ENCODE data around the gene SYT17.

SYT17 gene

GRCh38 chr16:19278403-19278802 lies 110.4 kb downstream of the SYT17 start:
- Histone ChIP-seq H3K79me2 (ENCODE audit: low read length) (no peaks in the 10 kb centered on the region), H3K36me3 (replicated peaks; ENCODE audit: low read depth, low read length) (no peaks in the 10 kb centered on the region), H3K27ac (ENCODE audit: low read length) (no peak overlapping the region), H3K9me3 (ENCODE audit: insufficient read depth, low read length) (no peaks in the 10 kb centered on the region), H3K4me3 (ENCODE audit: low read length) (no peak overlapping the region), H4K20me1 (ENCODE audit: insufficient read depth, low read length) (no peaks in the 10 kb centered on the region), H3K9ac (ENCODE audit: low read length) (no peak overlapping the region), H3K27me3 (ENCODE audit: low read depth, low read length) (no peaks in the 10 kb centered on the region), H2AFZ (ENCODE audit: low read depth, low read length) (no peak overlapping the region), H3K4me1 (ENCODE audit: low read length) (peaks cover 1% of the 10 kb centered on the region), H3K4me2 (ENCODE audit: low read length) (no peak overlapping the region)
- TF ChIP-seq, protein P1, sequence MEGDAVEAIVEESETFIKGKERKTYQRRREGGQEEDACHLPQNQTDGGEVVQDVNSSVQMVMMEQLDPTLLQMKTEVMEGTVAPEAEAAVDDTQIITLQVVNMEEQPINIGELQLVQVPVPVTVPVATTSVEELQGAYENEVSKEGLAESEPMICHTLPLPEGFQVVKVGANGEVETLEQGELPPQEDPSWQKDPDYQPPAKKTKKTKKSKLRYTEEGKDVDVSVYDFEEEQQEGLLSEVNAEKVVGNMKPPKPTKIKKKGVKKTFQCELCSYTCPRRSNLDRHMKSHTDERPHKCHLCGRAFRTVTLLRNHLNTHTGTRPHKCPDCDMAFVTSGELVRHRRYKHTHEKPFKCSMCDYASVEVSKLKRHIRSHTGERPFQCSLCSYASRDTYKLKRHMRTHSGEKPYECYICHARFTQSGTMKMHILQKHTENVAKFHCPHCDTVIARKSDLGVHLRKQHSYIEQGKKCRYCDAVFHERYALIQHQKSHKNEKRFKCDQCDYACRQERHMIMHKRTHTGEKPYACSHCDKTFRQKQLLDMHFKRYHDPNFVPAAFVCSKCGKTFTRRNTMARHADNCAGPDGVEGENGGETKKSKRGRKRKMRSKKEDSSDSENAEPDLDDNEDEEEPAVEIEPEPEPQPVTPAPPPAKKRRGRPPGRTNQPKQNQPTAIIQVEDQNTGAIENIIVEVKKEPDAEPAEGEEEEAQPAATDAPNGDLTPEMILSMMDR (IDR thresholded peaks at IDR 0.05; ENCODE audit: low read depth, low read length), result no peak
- TF ChIP-seq EZH2phosphoT487 (IDR thresholded peaks at IDR 0.05; ENCODE audit: low read depth), result no peak

- Histone ChIP-seq H3K79me2 (ENCODE audit: low read length) (no peaks in the 10 kb centered on the region), H4K20me1 (ENCODE audit: insufficient read depth, low read length) (no peaks in the 10 kb centered on the region), H3K4me2 (ENCODE audit: low read length) (no peak overlapping the region), H3K27ac (ENCODE audit: low read length) (no peak overlapping the region), H3K4me1 (ENCODE audit: low read length) (peaks cover 12% of the 10 kb centered on the region), H3K27me3 (ENCODE audit: low read depth, low read length) (no peaks in the 10 kb centered on the region), H2AFZ (ENCODE audit: low read depth, low read length) (no peak overlapping the region), H3K9ac (ENCODE audit: low read length) (no peak overlapping the region), H3K9me3 (ENCODE audit: insufficient read depth, low read length) (no peaks in the 10 kb centered on the region), H3K4me3 (ENCODE audit: low read length) (no peak overlapping the region), H3K36me3 (replicated peaks; ENCODE audit: low read depth, low read length) (no peaks in the 10 kb centered on the region)
- TF ChIP-seq, protein P1 (IDR thresholded peaks at IDR 0.05; ENCODE audit: low read depth, low read length), result no peak
- TF ChIP-seq EZH2phosphoT487 (IDR thresholded peaks at IDR 0.05; ENCODE audit: low read depth), result no peak
Observed at GRCh38 chr16:19281246-19281645, 113.2 kb downstream of the SYT17 start.

- H3K9ac ChIP-seq (ENCODE audit: low read length), result no peak overlapping the region
- H3K79me2 ChIP-seq (ENCODE audit: low read length), result no peaks in the 10 kb centered on the region
- H2AFZ ChIP-seq (ENCODE audit: low read depth, low read length), result no peak overlapping the region
- no peaks in the 10 kb centered on the region for H4K20me1 ChIP-seq (ENCODE audit: insufficient read depth, low read length)
- no peaks in the 10 kb centered on the region for H3K36me3 ChIP-seq (replicated peaks; ENCODE audit: low read depth, low read length)
- H3K4me1 ChIP-seq (ENCODE audit: low read length), result peaks cover 15% of the 10 kb centered on the region
- H3K9me3 ChIP-seq (ENCODE audit: insufficient read depth, low read length), result no peaks in the 10 kb centered on the region
- H3K4me3 ChIP-seq (ENCODE audit: low read length), result no peak overlapping the region
- TF ChIP-seq EZH2phosphoT487 (IDR thresholded peaks at IDR 0.05; ENCODE audit: low read depth), result no peak
- TF ChIP-seq, protein P1 (IDR thresholded peaks at IDR 0.05; ENCODE audit: low read depth, low read length), result no peak
- no peak overlapping the region for H3K4me2 ChIP-seq (ENCODE audit: low read length)
- no peaks in the 10 kb centered on the region for H3K27me3 ChIP-seq (ENCODE audit: low read depth, low read length)
- no peak overlapping the region for H3K27ac ChIP-seq (ENCODE audit: low read length)
Observed at GRCh38 chr16:19282101-19282500, 114.1 kb downstream of the SYT17 start.

GRCh38 chr16:19283637-19284036 lies 115.6 kb downstream of the SYT17 start:
- H2AFZ ChIP-seq (ENCODE audit: low read depth, low read length), result no peak overlapping the region
- no peaks in the 10 kb centered on the region for H3K36me3 ChIP-seq (replicated peaks; ENCODE audit: low read depth, low read length)
- TF ChIP-seq, protein P1 (IDR thresholded peaks at IDR 0.05; ENCODE audit: low read depth, low read length), result no peak
- TF ChIP-seq EZH2phosphoT487 (IDR thresholded peaks at IDR 0.05; ENCODE audit: low read depth), result no peak
- H3K27ac ChIP-seq (ENCODE audit: low read length), result no peak overlapping the region
- H4K20me1 ChIP-seq (ENCODE audit: insufficient read depth, low read length), result no peaks in the 10 kb centered on the region
- H3K4me1 ChIP-seq (ENCODE audit: low read length), result peaks cover 17% of the 10 kb centered on the region
- no peak overlapping the region for H3K9ac ChIP-seq (ENCODE audit: low read length)
- no peak overlapping the region for H3K4me3 ChIP-seq (ENCODE audit: low read length)
- H3K27me3 ChIP-seq (ENCODE audit: low read depth, low read length), result no peaks in the 10 kb centered on the region
- H3K9me3 ChIP-seq (ENCODE audit: insufficient read depth, low read length), result no peaks in the 10 kb centered on the region
- H3K4me2 ChIP-seq (ENCODE audit: low read length), result no peak overlapping the region
- H3K79me2 ChIP-seq (ENCODE audit: low read length), result no peaks in the 10 kb centered on the region

Data from OCI-LY3 (cell line).